Stimulated activated naive CD4-positive, alpha-beta T cell treated with Interleukin-2 at 50 U/mL for 16 hours (primary cell): Measurements from ENCODE around the gene PITPNM2.

Experiments
- DNase-seq: peaks from one replicate; lab custom pipeline; 2025; lab: John Stamatoyannopoulos, UW

The PITPNM2 gene

GRCh38 chr12:123150744-123151456, at the start of gene PITPNM2:
Gene PITPNM2, minus strand, starts transcription at chr12:123151090. Its CDS starts 116,500 bp downstream, at chr12:123034590.
- DNase-seq: peak; percentile 31

- no peak for DNase-seq
These were observed 49.5 kb upstream of the PITPNM2 start for GRCh38 chr12:123200414-123200813.

- no peak for DNase-seq
These were observed 49.0 kb upstream of the PITPNM2 start for GRCh38 chr12:123199936-123200335.

GRCh38 chr12:123187637-123188036, 36.7 kb upstream of the PITPNM2 start:
- no peak for DNase-seq

- no peak for DNase-seq
These were observed 29.3 kb upstream of the PITPNM2 start for GRCh38 chr12:123180171-123180570.

- DNase-seq: no peak
These were observed 21.1 kb upstream of the PITPNM2 start for GRCh38 chr12:123171967-123172366.

- DNase-seq: no peak
These were observed 16.4 kb upstream of the PITPNM2 start for GRCh38 chr12:123167329-123167728.

GRCh38 chr12:123165537-123165936, 14.6 kb upstream of the PITPNM2 start:
- DNase-seq: no peak

GRCh38 chr12:123164710-123165261, 13.9 kb upstream of the PITPNM2 start:
- DNase-seq: no peak

GRCh38 chr12:123164222-123164621, 13.3 kb upstream of the PITPNM2 start:
- DNase-seq: no peak

- DNase-seq: no peak
These were observed 12.3 kb upstream of the PITPNM2 start for GRCh38 chr12:123163227-123163626.

GRCh38 chr12:123160801-123161487, 10.1 kb upstream of the PITPNM2 start:
- DNase-seq: no peak

- no peak for DNase-seq
These were observed 3.0 kb upstream of the PITPNM2 start for GRCh38 chr12:123153906-123154305.

GRCh38 chr12:123152833-123153232, 1.9 kb upstream of the PITPNM2 start:
- no peak for DNase-seq

GRCh38 chr12:123151457-123152454, 866 bp upstream of the PITPNM2 start:
- no peak for DNase-seq

- DNase-seq: no peak
These were observed 581 bp downstream of the PITPNM2 start for GRCh38 chr12:123150275-123150743.

- no peak for DNase-seq
These were observed 1.2 kb downstream of the PITPNM2 start for GRCh38 chr12:123149501-123150274.

- no peak for DNase-seq
These were observed 1.8 kb downstream of the PITPNM2 start for GRCh38 chr12:123149088-123149487.

- no peak for DNase-seq
These were observed 2.2 kb downstream of the PITPNM2 start for GRCh38 chr12:123148655-123149054.

- no peak for DNase-seq
These were observed 2.7 kb downstream of the PITPNM2 start for GRCh38 chr12:123148223-123148622.

GRCh38 chr12:123145211-123145610, 5.7 kb downstream of the PITPNM2 start:
- no peak for DNase-seq
